Measurements from ENCODE around the gene SPR. TPM values are rescaled to one million over a fixed set of nuclear protein-coding genes. Genes with fewer than 3 reads are reported as not detected.

The SPR gene
- total and polyA plus RNA-seq, 3 donors from 2014 or later: 15.7 to 27.6 (median 21.7) TPM

DNA sequence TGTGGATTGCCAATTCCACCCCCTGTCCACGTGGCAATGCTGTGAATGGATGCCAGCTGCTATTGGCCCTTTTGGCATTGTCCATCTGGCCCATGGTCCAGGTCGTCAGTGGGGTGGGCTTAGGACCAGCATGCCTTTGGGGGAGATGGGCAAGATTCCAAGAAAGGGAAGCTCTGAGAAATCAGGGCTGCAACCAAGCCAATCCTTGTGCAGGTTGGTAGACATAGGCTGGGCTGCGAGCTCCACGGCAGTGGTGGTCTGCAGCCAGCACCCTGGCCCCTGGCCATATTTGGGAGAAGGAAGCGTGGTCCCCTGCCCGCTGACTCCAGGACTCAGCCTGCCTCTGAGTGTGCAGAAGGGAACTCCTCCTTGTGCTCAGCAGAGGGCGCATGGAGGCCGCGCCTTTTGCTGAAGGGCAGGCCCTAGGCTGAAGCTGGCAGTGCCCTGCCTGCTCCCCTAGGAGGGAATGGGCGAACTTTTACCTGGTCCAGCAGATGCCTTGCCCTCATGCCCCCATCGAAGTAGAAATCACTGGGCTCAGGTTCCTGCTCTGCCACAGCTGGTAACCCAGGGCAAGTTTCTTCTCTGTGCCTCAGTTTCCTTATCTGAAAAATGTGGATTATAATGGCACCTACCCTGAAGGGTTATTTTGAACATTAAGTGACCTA, 5.4 kb downstream of the SPR start:
- TF ChIP-seq POLR2A (IDR thresholded peaks at IDR 0.05): no peak
- TF ChIP-seq, protein P1, sequence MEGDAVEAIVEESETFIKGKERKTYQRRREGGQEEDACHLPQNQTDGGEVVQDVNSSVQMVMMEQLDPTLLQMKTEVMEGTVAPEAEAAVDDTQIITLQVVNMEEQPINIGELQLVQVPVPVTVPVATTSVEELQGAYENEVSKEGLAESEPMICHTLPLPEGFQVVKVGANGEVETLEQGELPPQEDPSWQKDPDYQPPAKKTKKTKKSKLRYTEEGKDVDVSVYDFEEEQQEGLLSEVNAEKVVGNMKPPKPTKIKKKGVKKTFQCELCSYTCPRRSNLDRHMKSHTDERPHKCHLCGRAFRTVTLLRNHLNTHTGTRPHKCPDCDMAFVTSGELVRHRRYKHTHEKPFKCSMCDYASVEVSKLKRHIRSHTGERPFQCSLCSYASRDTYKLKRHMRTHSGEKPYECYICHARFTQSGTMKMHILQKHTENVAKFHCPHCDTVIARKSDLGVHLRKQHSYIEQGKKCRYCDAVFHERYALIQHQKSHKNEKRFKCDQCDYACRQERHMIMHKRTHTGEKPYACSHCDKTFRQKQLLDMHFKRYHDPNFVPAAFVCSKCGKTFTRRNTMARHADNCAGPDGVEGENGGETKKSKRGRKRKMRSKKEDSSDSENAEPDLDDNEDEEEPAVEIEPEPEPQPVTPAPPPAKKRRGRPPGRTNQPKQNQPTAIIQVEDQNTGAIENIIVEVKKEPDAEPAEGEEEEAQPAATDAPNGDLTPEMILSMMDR (IDR thresholded peaks at IDR 0.05): peak; percentile 50 to 71 (median 62)
- H3K27ac ChIP-seq: no peak overlapping the region
- peaks cover 12% of the 10 kb centered on the region for H3K4me1 ChIP-seq
- H3K9me3 ChIP-seq: no peaks in the 10 kb centered on the region
- no peaks in the 10 kb centered on the region for H3K36me3 ChIP-seq (ENCODE audit: low read depth, missing control alignments)
- H3K4me3 ChIP-seq: no peak overlapping the region
- intact Hi-C loops (cut with DNase I; ENCODE audit: low total_unique reads): no loop called here
- DNase-seq: peak; percentile 75
- WGBS, 2 donors: 40 to 43% methylated on average over 10 to 11 of the region's 11 CpGs
- H3K27me3 ChIP-seq: no peaks in the 10 kb centered on the region

DNA sequence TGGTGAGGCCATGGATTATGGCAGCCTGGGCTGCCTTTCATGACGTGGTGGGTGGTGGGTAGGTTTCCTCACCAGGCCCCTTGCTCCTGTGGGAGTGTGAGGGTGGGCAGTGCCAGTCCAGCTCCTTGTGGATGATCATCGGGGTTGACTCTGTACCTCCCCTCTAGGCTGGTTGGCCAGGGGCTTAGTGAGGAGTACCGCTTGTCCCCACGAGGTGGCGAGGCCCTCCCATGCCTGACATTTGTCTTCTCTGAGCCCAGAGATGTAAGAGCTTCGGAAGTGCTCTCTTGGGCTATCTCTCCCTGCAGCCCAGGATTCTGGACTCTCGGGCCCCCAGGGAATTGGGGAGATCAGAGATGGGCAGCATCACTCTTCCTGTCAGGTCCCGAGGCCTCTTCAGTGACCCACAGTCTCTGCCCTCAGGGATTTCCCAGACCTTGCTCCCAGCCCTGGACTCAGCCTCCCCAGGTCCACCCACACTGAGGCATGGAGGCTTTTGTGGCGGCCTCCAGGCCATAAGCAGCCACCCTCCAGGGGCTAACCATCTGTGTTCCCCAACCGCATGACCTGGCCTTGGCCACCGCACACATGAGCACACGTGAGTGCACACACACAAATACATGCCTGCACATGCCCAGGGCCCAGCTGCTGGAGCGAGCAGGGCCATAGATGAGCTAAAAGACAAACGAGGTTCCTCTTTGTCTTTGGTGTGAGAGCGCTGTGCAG, 6.5 kb downstream of the SPR start:
- Histone ChIP-seq H3K4me1 (peaks cover 5% of the 10 kb centered on the region), H3K9me3 (no peaks in the 10 kb centered on the region), H3K36me3 (ENCODE audit: low read depth, missing control alignments) (no peaks in the 10 kb centered on the region), H3K27ac (no peak overlapping the region), H3K4me3 (no peak overlapping the region), H3K27me3 (no peaks in the 10 kb centered on the region)
- intact Hi-C loops (cut with DNase I; ENCODE audit: low total_unique reads): no loop called here
- DNase-seq: peak; percentile 69
- WGBS, 2 donors: 59 to 72% methylated on average over 7 to 15 of the region's 15 CpGs
- TF ChIP-seq, protein P1 (IDR thresholded peaks at IDR 0.05): peak; percentile 45 to 62 (median 57)
- TF ChIP-seq POLR2A (IDR thresholded peaks at IDR 0.05): no peak

DNA sequence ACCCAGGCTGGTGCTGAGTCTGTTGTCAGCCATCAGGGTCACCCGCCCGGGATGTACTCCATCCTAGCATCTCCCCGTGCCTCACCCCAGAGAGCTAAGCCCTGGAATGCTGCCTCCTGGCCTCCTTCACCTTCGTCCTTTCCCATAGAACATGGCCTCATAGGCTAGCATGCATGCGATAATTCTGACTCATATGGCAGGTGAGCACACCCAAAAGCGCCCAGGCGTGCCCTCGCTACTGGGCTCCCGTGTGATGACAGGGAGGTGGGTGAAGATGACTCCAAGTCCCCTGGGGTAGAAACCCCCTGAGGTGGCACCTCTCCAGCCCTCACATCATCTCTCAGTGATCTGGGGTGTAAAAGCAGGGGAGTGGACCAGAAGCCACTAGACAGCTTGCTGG, 7.3 kb downstream of the SPR start:
- Histone ChIP-seq H3K4me3 (no peak overlapping the region), H3K36me3 (ENCODE audit: low read depth, missing control alignments) (no peaks in the 10 kb centered on the region), H3K27ac (no peak overlapping the region), H3K4me1 (peaks cover 5% of the 10 kb centered on the region), H3K27me3 (no peaks in the 10 kb centered on the region), H3K9me3 (no peaks in the 10 kb centered on the region)
- 90 to 96% methylated on average over 4 to 9 of the region's 9 CpGs for WGBS, 2 donors
- intact Hi-C loops (cut with DNase I; ENCODE audit: low total_unique reads): no loop called here
- TF ChIP-seq, protein P1 (IDR thresholded peaks at IDR 0.05): no peak
- TF ChIP-seq POLR2A (IDR thresholded peaks at IDR 0.05): no peak
- DNase-seq: no peak

DNA sequence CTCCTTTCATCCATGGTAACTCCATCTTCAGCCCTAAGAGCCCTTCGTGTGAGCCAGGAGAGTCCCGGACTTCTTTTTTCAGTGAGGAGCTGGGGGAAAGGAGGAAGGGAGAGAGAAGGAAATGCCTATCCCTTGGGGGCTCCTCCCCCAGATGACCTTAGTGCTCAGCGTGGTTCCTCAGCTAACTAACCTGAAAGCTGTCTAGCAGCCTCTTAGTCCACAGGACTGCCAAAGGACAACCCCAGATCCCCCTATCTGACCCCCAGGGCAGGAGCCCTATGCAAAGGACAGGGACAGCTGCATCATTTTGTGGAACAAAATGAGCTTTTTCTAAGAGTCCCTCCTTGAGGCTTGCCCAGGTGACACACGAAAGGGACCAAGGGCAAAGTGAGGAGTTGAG, 7.9 kb downstream of the SPR start:
- H3K27me3 ChIP-seq: no peaks in the 10 kb centered on the region
- no peak overlapping the region for H3K4me3 ChIP-seq
- H3K4me1 ChIP-seq: peaks cover 5% of the 10 kb centered on the region
- intact Hi-C loops (cut with DNase I; ENCODE audit: low total_unique reads): no loop called here
- no peak for DNase-seq
- no peak overlapping the region for H3K27ac ChIP-seq
- H3K36me3 ChIP-seq (ENCODE audit: low read depth, missing control alignments): no peaks in the 10 kb centered on the region
- H3K9me3 ChIP-seq: no peaks in the 10 kb centered on the region
- 24 to 43% methylated on average over 4 of the region's 4 CpGs for WGBS, 2 donors
- TF ChIP-seq, protein P1 (IDR thresholded peaks at IDR 0.05): no peak
- TF ChIP-seq POLR2A (IDR thresholded peaks at IDR 0.05): no peak

Data from testis (tissue), 3 donors.